ENCODE results near the gene KCNIP4. TPM values are rescaled to one million over a fixed set of nuclear protein-coding genes. Genes with fewer than 3 reads are reported as not detected.

The KCNIP4 gene
- total RNA-seq, 4 donors from 2014 or later: 0.19 to 0.50 (median 0.34) TPM; not detected in 1

DNA sequence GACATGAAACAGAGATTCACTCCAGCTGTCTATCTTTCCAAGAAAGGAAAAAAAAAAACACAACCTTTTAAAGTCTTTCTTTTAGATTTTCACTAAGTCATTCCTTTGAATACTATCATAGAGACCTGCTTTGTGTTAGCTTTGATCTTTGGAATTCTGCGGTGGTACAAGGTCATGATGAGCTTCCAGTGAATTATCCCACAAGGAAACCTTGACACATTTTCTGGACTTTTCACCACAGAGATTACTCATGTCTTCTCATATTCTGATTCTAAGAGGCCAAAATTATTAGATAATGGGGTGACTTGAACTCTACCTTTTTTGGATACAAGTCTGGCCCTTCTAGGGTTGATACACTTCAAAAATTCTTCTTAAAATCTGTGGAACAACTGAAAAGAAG, 1046.7 kb downstream of the KCNIP4 start:
- TF ChIP-seq EP300 (IDR thresholded peaks at IDR 0.05) (no peak), POLR2AphosphoS5 (IDR thresholded peaks at IDR 0.05) (no peak), POLR2A (IDR thresholded peaks at IDR 0.05; ENCODE audit: low read depth) (no peak)
- TF ChIP-seq, protein P1, sequence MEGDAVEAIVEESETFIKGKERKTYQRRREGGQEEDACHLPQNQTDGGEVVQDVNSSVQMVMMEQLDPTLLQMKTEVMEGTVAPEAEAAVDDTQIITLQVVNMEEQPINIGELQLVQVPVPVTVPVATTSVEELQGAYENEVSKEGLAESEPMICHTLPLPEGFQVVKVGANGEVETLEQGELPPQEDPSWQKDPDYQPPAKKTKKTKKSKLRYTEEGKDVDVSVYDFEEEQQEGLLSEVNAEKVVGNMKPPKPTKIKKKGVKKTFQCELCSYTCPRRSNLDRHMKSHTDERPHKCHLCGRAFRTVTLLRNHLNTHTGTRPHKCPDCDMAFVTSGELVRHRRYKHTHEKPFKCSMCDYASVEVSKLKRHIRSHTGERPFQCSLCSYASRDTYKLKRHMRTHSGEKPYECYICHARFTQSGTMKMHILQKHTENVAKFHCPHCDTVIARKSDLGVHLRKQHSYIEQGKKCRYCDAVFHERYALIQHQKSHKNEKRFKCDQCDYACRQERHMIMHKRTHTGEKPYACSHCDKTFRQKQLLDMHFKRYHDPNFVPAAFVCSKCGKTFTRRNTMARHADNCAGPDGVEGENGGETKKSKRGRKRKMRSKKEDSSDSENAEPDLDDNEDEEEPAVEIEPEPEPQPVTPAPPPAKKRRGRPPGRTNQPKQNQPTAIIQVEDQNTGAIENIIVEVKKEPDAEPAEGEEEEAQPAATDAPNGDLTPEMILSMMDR (IDR thresholded peaks at IDR 0.05): no peak
- H3K4me3 ChIP-seq: no peak overlapping the region
- no peak for DNase-seq (ENCODE audit: extremely low spot score)
- intact Hi-C loops (cut with DNase I): no loop called here
- WGBS: 93% methylated on average over 1 of the region's 1 CpG
- no peaks in the 10 kb centered on the region for H3K9me3 ChIP-seq
- H3K27ac ChIP-seq (replicated peaks in 1 of 4): no peak overlapping the region
- H3K27me3 ChIP-seq: no peaks in the 10 kb centered on the region
- no peaks in the 10 kb centered on the region for H3K36me3 ChIP-seq
- H3K4me1 ChIP-seq: no peaks in the 10 kb centered on the region

DNA sequence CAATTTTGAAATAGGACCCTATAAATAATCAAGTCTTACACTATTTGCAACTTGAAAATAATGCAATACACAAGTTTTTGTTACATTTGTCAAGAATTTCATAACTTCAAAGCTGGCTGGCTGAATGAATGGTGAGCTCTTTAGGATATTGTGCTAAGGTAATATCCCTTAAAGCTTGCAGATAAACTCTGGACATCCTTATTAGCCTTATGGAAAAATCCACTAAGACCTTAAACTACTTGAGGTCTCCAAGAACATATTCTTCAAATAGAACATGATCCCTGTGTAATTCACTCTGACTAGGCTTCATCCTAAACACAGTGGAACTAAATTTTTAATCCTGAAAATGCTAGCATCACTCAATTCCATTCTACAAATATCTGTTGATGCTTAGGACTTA, 1049.0 kb downstream of the KCNIP4 start:
- H3K36me3 ChIP-seq: no peaks in the 10 kb centered on the region
- DNase-seq (ENCODE audit: extremely low spot score): no peak
- no peaks in the 10 kb centered on the region for H3K9me3 ChIP-seq
- no peak overlapping the region for H3K4me3 ChIP-seq
- intact Hi-C loops (cut with DNase I): no loop called here
- no peaks in the 10 kb centered on the region for H3K4me1 ChIP-seq
- H3K27ac ChIP-seq (replicated peaks in 1 of 4): no peak overlapping the region
- TF ChIP-seq, protein P1 (IDR thresholded peaks at IDR 0.05): no peak
- TF ChIP-seq POLR2A (IDR thresholded peaks at IDR 0.05; ENCODE audit: low read depth) (no peak), POLR2AphosphoS5 (IDR thresholded peaks at IDR 0.05) (no peak), EP300 (IDR thresholded peaks at IDR 0.05) (no peak)
- H3K27me3 ChIP-seq: no peaks in the 10 kb centered on the region

DNA sequence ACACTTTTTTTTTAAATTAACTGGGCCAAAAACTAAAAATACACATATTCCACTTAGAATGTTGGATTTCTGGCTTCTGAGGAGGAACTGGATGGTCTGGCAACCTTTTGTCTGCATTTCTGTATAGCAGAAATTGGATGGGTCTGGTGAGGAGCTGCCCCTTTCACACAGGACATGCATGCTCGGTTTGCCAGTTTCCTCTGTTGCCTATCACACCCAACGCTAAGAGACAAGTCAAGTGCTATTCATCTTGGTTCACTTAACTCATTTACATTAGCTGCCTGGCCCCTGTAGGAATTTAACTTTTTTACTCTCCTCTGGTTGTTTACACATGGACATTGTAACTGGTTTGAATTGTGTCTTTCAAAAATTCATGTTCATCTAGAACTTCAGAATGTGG, 1052.6 kb downstream of the KCNIP4 start:
- Histone ChIP-seq H3K27ac (replicated peaks in 1 of 4) (no peak overlapping the region), H3K36me3 (no peaks in the 10 kb centered on the region), H3K9me3 (no peaks in the 10 kb centered on the region), H3K4me3 (no peak overlapping the region), H3K27me3 (no peaks in the 10 kb centered on the region), H3K4me1 (no peaks in the 10 kb centered on the region)
- WGBS: 73% methylated on average over 2 of the region's 2 CpGs
- intact Hi-C loops (cut with DNase I): no loop called here
- TF ChIP-seq POLR2A (IDR thresholded peaks at IDR 0.05; ENCODE audit: low read depth): no peak
- no peak for TF ChIP-seq EP300 (IDR thresholded peaks at IDR 0.05)
- TF ChIP-seq POLR2AphosphoS5 (IDR thresholded peaks at IDR 0.05): no peak
- TF ChIP-seq, protein P1 (IDR thresholded peaks at IDR 0.05): no peak
- DNase-seq (ENCODE audit: extremely low spot score): no peak

DNA sequence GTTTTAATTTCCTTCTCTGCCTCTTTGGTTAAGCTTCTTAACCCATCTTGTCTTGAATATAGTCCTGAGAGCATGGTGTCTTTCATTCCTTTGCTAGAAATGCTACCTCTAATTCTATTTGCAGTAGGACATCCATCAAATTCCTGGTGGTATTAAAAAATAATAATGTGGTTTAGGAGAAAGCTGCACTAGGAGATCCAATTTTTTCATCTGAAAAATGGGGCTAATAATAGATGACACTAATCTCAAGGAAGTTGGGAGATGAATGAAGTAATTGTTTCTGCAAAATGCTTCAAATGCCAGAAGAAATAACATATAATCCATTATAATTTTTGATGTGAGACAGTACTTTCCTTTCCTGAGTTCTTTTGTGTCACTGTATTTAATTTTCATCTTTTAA, 1053.4 kb downstream of the KCNIP4 start:
- Histone ChIP-seq H3K27me3 (no peaks in the 10 kb centered on the region), H3K9me3 (no peaks in the 10 kb centered on the region), H3K36me3 (no peaks in the 10 kb centered on the region), H3K4me1 (no peaks in the 10 kb centered on the region), H3K27ac (replicated peaks in 1 of 4) (no peak overlapping the region), H3K4me3 (no peak overlapping the region)
- TF ChIP-seq POLR2A (IDR thresholded peaks at IDR 0.05; ENCODE audit: low read depth): no peak
- TF ChIP-seq EP300 (IDR thresholded peaks at IDR 0.05): no peak
- TF ChIP-seq, protein P1 (IDR thresholded peaks at IDR 0.05): no peak
- no peak for TF ChIP-seq POLR2AphosphoS5 (IDR thresholded peaks at IDR 0.05)
- no peak for DNase-seq (ENCODE audit: extremely low spot score)
- intact Hi-C loops (cut with DNase I): no loop called here

DNA sequence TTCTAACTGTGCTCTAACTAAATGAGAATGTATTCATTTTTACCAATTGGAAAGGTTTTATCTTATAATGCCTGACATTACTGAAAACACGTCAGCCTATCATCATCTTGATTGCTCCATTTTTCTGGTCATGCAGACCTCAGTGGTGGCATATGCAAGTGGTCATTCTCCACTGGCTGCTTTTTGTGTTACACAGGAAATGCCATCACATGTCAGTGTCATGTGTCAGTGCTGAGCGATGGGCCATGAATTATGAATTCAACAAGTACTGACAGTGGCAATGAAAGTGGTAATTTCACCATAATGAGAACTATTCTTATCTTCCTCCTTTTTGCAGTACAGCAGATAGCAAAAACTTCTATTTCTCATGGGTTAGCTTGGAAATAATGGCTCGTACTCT, 1057.8 kb downstream of the KCNIP4 start:
- TF ChIP-seq, protein P1 (IDR thresholded peaks at IDR 0.05): no peak
- no peak for TF ChIP-seq POLR2A (IDR thresholded peaks at IDR 0.05; ENCODE audit: low read depth)
- TF ChIP-seq POLR2AphosphoS5 (IDR thresholded peaks at IDR 0.05): no peak
- no peaks in the 10 kb centered on the region for H3K27me3 ChIP-seq
- DNase-seq (ENCODE audit: extremely low spot score): no peak
- no peaks in the 10 kb centered on the region for H3K4me1 ChIP-seq
- H3K27ac ChIP-seq (replicated peaks in 1 of 4): no peak overlapping the region
- no peak overlapping the region for H3K4me3 ChIP-seq
- intact Hi-C loops (cut with DNase I): no loop called here
- no peaks in the 10 kb centered on the region for H3K36me3 ChIP-seq
- no peaks in the 10 kb centered on the region for H3K9me3 ChIP-seq
- 87% methylated on average over 3 of the region's 3 CpGs for WGBS

Data from esophagus muscularis mucosa (tissue), 4 donors.